Fibroblast of lung (primary cell): ENCODE results near the gene ZNF324. TPM values are rescaled to one million over a fixed set of nuclear protein-coding genes. Genes with fewer than 3 reads are reported as not detected.
"Not testable (repeated sequence)": the region's sequence is repeated elsewhere in the genome, so short reads cannot be mapped to it uniquely, and the experiment has no call there.

Source experiments
- DNase-seq, 2 donors: peaks; one replicate each; pipeline versions ENCODE4 v3.0.0 to v3.0.0-alpha.2; 2010; ENCODE audit warnings: low read depth in 2 of 2
- H2AFZ ChIP-seq: 2 replicates; pipeline ENCODE4 v1.5.1; 2012; ENCODE audit warnings: low read length, control low read depth, inconsistent platforms
- H3K27ac ChIP-seq: 2 replicates; pipeline ENCODE4 v1.5.1; 2011; ENCODE audit warnings: low read length, control low read depth; ENCODE audit not compliant: insufficient read depth
- H3K27me3 ChIP-seq: 2 replicates; pipeline ENCODE4 v1.5.1; 2011; ENCODE audit warnings: mild to moderate bottlenecking, low read length; ENCODE audit not compliant: control insufficient read depth, insufficient read depth
- H3K36me3 ChIP-seq: 2 replicates; pipeline ENCODE4 v1.5.1; 2011; ENCODE audit warnings: low read length; ENCODE audit not compliant: control insufficient read depth, insufficient read depth
- H3K4me1 ChIP-seq: 2 replicates; pipeline ENCODE4 v1.5.1; 2011; ENCODE audit warnings: low read length; ENCODE audit not compliant: control insufficient read depth, insufficient read depth; ENCODE audit errors: extremely low read depth
- H3K4me2 ChIP-seq: 2 replicates; pipeline ENCODE4 v1.5.1; 2011; ENCODE audit warnings: low read length, control low read depth; ENCODE audit not compliant: insufficient read depth; ENCODE audit errors: extremely low read depth
- H3K4me3 ChIP-seq, 4 experiments: fragments of 200-600 bp in 1 of 4; sonication (generic) in 1 of 4; replicated peaks in 1 of 4; 2 replicates each; pipeline ENCODE4 v1.5.1; 2011 to 2016; ENCODE audit warnings: low read length in 4 of 4, low read depth in 3 of 4, mild to moderate bottlenecking in 3 of 4, control low read depth in 2 of 4, inconsistent platforms in 1 of 4, mixed read lengths in 1 of 4; ENCODE audit not compliant: insufficient read depth in 1 of 4; ENCODE audit errors: control extremely low read depth in 1 of 4
- H3K79me2 ChIP-seq: 2 replicates; pipeline ENCODE4 v1.5.1; 2012; ENCODE audit warnings: mild to moderate bottlenecking, low read length, inconsistent platforms; ENCODE audit not compliant: control insufficient read depth, insufficient read depth
- H3K9ac ChIP-seq: 2 replicates; pipeline ENCODE4 v1.5.1; 2011; ENCODE audit warnings: mild to moderate bottlenecking, low read length, control low read depth; ENCODE audit not compliant: insufficient read depth
- H3K9me3 ChIP-seq: 2 replicates; pipeline ENCODE4 v1.5.1; 2012; ENCODE audit warnings: low read depth, low read length; ENCODE audit not compliant: control insufficient read depth, insufficient read depth
- H4K20me1 ChIP-seq: 2 replicates; pipeline ENCODE4 v1.5.1; 2011; ENCODE audit warnings: low read length; ENCODE audit not compliant: control insufficient read depth, insufficient read depth; ENCODE audit errors: extremely low read depth
- CTCF ChIP-seq, 2 donors: IDR thresholded peaks in 1 of 2; conservative IDR thresholded peaks in 1 of 2; 1 replicate in 1 of 2; 2 replicates in 1 of 2; pipeline ENCODE4 v1.5.1; 2011 to 2012; ENCODE audit warnings: low read length in 2 of 2, control low read depth in 1 of 2, inconsistent platforms in 1 of 2, low read depth in 1 of 2, mild to moderate bottlenecking in 1 of 2
- EZH2 ChIP-seq: IDR thresholded peaks from 2 replicates; pipeline ENCODE4 v1.5.1; 2012; ENCODE audit warnings: low read length, control low read depth, mild to moderate bottlenecking; ENCODE audit errors: missing control alignments
- polyA plus RNA-seq, 2 donors: library from polyadenylated mRNA; depleted of rRNA in 1 of 2; stranded (reverse) in 1 of 2; unstranded in 1 of 2; fragments of >200 nt; gene quantifications; 2 replicates each; pipeline ENCODE4 v1.2.1, GENCODE V29; 2011 to 2012; ENCODE audit warnings: missing spikeins in 1 of 2
- total RNA-seq: library from RNA; depleted of rRNA; stranded (reverse); fragments of >200 nt; gene quantifications from 2 replicates; pipeline ENCODE4 v1.2.1, GENCODE V29; 2014

The ZNF324 gene
- total and polyA plus RNA-seq, 2 donors (not counting 1 experiment from before 2014, with no cell fraction given) = 4.1 to 14.2 TPM

GRCh38 chr19:58434217-58434616 is 32.7 kb upstream of the ZNF324 start:
- Histone ChIP-seq H3K79me2 (peaks cover 6% of the 10 kb centered on the region), H4K20me1 (no peaks in the 10 kb centered on the region), H3K27me3 (no peaks in the 10 kb centered on the region), H3K36me3 (peaks cover 12% of the 10 kb centered on the region), H3K4me2 (no peak overlapping the region), H3K9ac (no peak overlapping the region), H3K27ac (no peak overlapping the region), H2AFZ (no peak overlapping the region), H3K4me1 (no peaks in the 10 kb centered on the region), H3K4me3 (no peak overlapping the region), H3K9me3 (peaks cover 20% of the 10 kb centered on the region)
- peak; percentile 46 to 51 for DNase-seq
- no peak for TF ChIP-seq CTCF (conservative IDR thresholded peaks at IDR 0.05 in 1 of 2, IDR thresholded peaks at IDR 0.05 in 1 of 2; ENCODE audit: low read depth in 1 of 2, low read length in 2 of 2)
- TF ChIP-seq EZH2 = no peak

- peak within 1 kb of the TSS; percentile 91 for H3K27ac ChIP-seq
- H3K4me2 ChIP-seq = peak within 1 kb of the TSS; percentile 83
- H3K4me3 ChIP-seq = peak within 1 kb of the TSS; percentile 67 to 96 (median 79)
- no peaks in the 10 kb centered on the region for H3K27me3 ChIP-seq
- H3K9me3 ChIP-seq = no peaks in the 10 kb centered on the region
- no peaks in the 10 kb centered on the region for H4K20me1 ChIP-seq
- H3K9ac ChIP-seq = peak within 1 kb of the TSS; percentile 81
- peaks cover 12% of the 10 kb centered on the region for H3K79me2 ChIP-seq
- peak; percentile 100 for DNase-seq
- H2AFZ ChIP-seq = peak within 1 kb of the TSS; percentile 94
- H3K36me3 ChIP-seq = peaks cover 6% of the 10 kb centered on the region
- peaks cover 3% of the 10 kb centered on the region for H3K4me1 ChIP-seq
- no peak for TF ChIP-seq EZH2
- no peak for TF ChIP-seq CTCF (conservative IDR thresholded peaks at IDR 0.05 in 1 of 2, IDR thresholded peaks at IDR 0.05 in 1 of 2; ENCODE audit: low read depth in 1 of 2, low read length in 2 of 2)
These were observed 27.0 kb upstream of the ZNF324 start, which contains the start of gene ZNF132 for GRCh38 chr19:58439576-58440554. Gene ZNF132 (minus strand): TSS chr19:58440153. CDS start chr19:58439821, 332 bp downstream.

GRCh38 chr19:58440556-58440955 is 26.3 kb upstream of the ZNF324 start:
- no peaks in the 10 kb centered on the region for H3K9me3 ChIP-seq
- TF ChIP-seq CTCF (conservative IDR thresholded peaks at IDR 0.05 in 1 of 2, IDR thresholded peaks at IDR 0.05 in 1 of 2; ENCODE audit: low read depth in 1 of 2, low read length in 2 of 2) (no peak), EZH2 (no peak)
- peak overlapping the region; percentile 65 to 96 (median 74) for H3K4me3 ChIP-seq
- peak overlapping the region; percentile 91 for H3K27ac ChIP-seq
- peak overlapping the region; percentile 94 for H2AFZ ChIP-seq
- no peaks in the 10 kb centered on the region for H4K20me1 ChIP-seq
- no peak for DNase-seq
- H3K4me1 ChIP-seq = peaks cover 3% of the 10 kb centered on the region
- H3K9ac ChIP-seq = peak overlapping the region; percentile 60
- peaks cover 12% of the 10 kb centered on the region for H3K79me2 ChIP-seq
- peak overlapping the region; percentile 83 for H3K4me2 ChIP-seq
- no peaks in the 10 kb centered on the region for H3K27me3 ChIP-seq
- peaks cover 4% of the 10 kb centered on the region for H3K36me3 ChIP-seq

GRCh38 chr19:58442986-58443385 is 23.9 kb upstream of the ZNF324 start:
- DNase-seq, H3K4me3 ChIP-seq: not testable (repeated sequence)

More at GRCh38 chr19:58442986-58443385, 23.9 kb upstream of the ZNF324 start:
- not testable (repeated sequence) for H3K36me3 ChIP-seq, H3K9me3 ChIP-seq, H2AFZ ChIP-seq, H3K9ac ChIP-seq, H4K20me1 ChIP-seq, H3K27me3 ChIP-seq, H3K27ac ChIP-seq, H3K4me2 ChIP-seq, H3K4me1 ChIP-seq
- H3K79me2 ChIP-seq = peaks cover 12% of the 10 kb centered on the region
